Prostate gland (tissue), 1 donor: ENCODE results near the gene NKX1-1.

Source experiments
- POLR2A ChIP-seq: fragments of 450-650 bp; IDR thresholded peaks from one replicate; pipeline ENCODE4 v1.6.1; 2016; ENCODE audit warnings: antibody characterized with exemption, mild to moderate bottlenecking
- POLR2AphosphoS5 ChIP-seq: sonication (generic); formaldehyde crosslinking; IDR thresholded peaks from one replicate; pipeline ENCODE4 v1.6.1; 2017; ENCODE audit warnings: antibody characterized with exemption

GRCh38 chr4:1409079-1409478, 2.8 kb upstream of the NKX1-1 start:
- no peak for TF ChIP-seq POLR2A
- TF ChIP-seq POLR2AphosphoS5 = no peak
